Activated T-helper 2 cell treated with anti-CD3 and anti-CD28 coated beads, Interferon-gamma antibody, Interleukin-2, Interleukin-4, amounts not matched to agents 10 μg/mL and 5 μg/mL and 100 μg/mL, durations not matched to agents 14 hours and 24 hours and 36 hours (primary cell): ENCODE measurements around the gene CCT4. TPM values are rescaled to one million over a fixed set of nuclear protein-coding genes. Genes with fewer than 3 reads are reported as not detected.

ENCODE experiments used
- DNase-seq: peaks from one replicate; pipeline ENCODE4 v3.0.0; 2021; ENCODE audit warnings: low spot score
- H3K27ac Mint-ChIP-seq: one replicate; pipeline ENCODE4 v1.8.0; 2021; ENCODE audit warnings: mixed read lengths
- H3K27me3 Mint-ChIP-seq: one replicate; pipeline ENCODE4 v1.8.0; 2021; ENCODE audit warnings: low read depth, mixed read lengths
- H3K36me3 Mint-ChIP-seq: one replicate; pipeline ENCODE4 v1.8.0; 2021; ENCODE audit warnings: low read depth, mixed read lengths
- H3K4me1 Mint-ChIP-seq: one replicate; pipeline ENCODE4 v1.8.0; 2021; ENCODE audit warnings: low read depth, mixed read lengths
- H3K4me3 Mint-ChIP-seq: one replicate; pipeline ENCODE4 v1.8.0; 2021; ENCODE audit warnings: low read depth, mild to moderate bottlenecking, moderate library complexity, mixed read lengths
- H3K9me3 Mint-ChIP-seq: one replicate; pipeline ENCODE4 v1.8.0; 2021; ENCODE audit warnings: mixed read lengths
- intact Hi-C: fragments of 100-400 bp; cut with micrococcal nuclease; formaldehyde crosslinking; loops from one replicate; pipeline ENCODE4 v1.15.1; 2023
- total RNA-seq: library from RNA; stranded (reverse); gene quantifications from 2 replicates; pipeline ENCODE4 v1.2.3, GENCODE V29; 2022

Gene CCT4
- total RNA-seq, 1 donor from 2014 or later = 367 TPM

DNA sequence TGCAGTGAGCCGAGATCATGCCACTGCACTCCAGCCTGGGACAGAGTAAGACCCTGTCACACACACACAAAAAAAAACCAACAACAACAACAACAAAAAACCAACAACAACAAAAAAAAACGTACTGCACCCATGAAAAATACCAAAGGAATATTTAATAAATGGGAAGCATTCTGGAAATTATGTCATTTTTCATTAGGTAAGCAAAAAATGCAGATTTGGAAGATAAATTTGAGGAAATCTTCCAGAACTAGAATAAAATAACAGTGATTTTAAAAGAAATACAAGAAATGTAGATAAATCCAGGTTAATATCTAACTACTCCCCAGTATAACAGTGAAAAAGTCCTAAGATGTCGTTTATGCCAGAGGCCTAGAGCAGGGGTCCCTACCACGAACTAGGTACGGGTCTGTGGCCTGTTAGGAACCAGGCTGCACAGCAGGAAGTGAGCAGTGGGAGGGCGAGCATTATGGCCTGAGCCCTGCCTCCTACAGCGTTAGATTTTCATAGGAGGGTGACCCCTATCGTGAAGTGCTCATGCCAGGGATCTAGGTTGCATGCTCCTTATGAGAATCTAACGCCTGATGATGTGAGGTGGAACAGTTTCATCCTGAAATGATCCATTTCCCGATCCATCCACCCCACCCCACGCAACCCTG lies 56.1 kb downstream of the CCT4 start:
- Mint-ChIP-seq H3K4me1 (no peaks in the 10 kb centered on the region), H3K4me3 (no peak overlapping the region), H3K27ac (no peak overlapping the region), H3K36me3 (peaks cover 11% of the 10 kb centered on the region), H3K9me3 (no peaks in the 10 kb centered on the region), H3K27me3 (no peaks in the 10 kb centered on the region)
- no peak for DNase-seq
- intact Hi-C loops = no loop called here

- H3K9me3 Mint-ChIP-seq = no peaks in the 10 kb centered on the region
Observed at GRCh38 chr2:61822255-61822654, 66.2 kb downstream of the CCT4 start.

More at GRCh38 chr2:61822255-61822654, 66.2 kb downstream of the CCT4 start:
- Mint-ChIP-seq H3K27me3 (peaks cover 4% of the 10 kb centered on the region), H3K27ac (no peak overlapping the region), H3K4me3 (no peak overlapping the region), H3K36me3 (no peaks in the 10 kb centered on the region), H3K4me1 (no peaks in the 10 kb centered on the region)
- DNase-seq = no peak
- intact Hi-C loops = no loop called here

Other genes starting within 250 kb of the CCT4 start
- gene FAM161A, start 34.6 kb downstream of the CCT4 start, total RNA-seq = 5.0 and 5.5 TPM in 2 replicates
- 27.5 and 29.1 TPM in 2 replicates for gene COMMD1, start 17.0 kb upstream of the CCT4 start, total RNA-seq